Measurements from ENCODE around the gene AKT3.

Gene AKT3

GRCh38 chr1:243559575-243560162, 290.4 kb downstream of the AKT3 start:
- no peak overlapping the region for H3K27ac ChIP-seq
- intact Hi-C loops (cut with DNase I; ENCODE audit: low total_unique reads) = no loop called here
- DNase-seq = no peak
- no peaks in the 10 kb centered on the region for H3K9me3 ChIP-seq
- H3K4me3 ChIP-seq = no peak overlapping the region
- no peaks in the 10 kb centered on the region for H3K27me3 ChIP-seq
- peaks cover 23 to 25% (median 24%) of the 10 kb centered on the region in 3 donors for H3K36me3 ChIP-seq
- peaks cover 0 to 8% (median 0%) of the 10 kb centered on the region in 4 donors for H3K4me1 ChIP-seq
- TF ChIP-seq CTCF (IDR thresholded peaks at IDR 0.05) = no peak

GRCh38 chr1:243558576-243558975, 291.5 kb downstream of the AKT3 start:
- intact Hi-C loops (cut with DNase I; ENCODE audit: low total_unique reads) = no loop called here
- Histone ChIP-seq H3K36me3 (peaks cover 23 to 24% (median 24%) of the 10 kb centered on the region in 3 donors), H3K4me3 (no peak overlapping the region), H3K4me1 (peaks cover 0 to 8% (median 0%) of the 10 kb centered on the region in 4 donors), H3K27me3 (no peaks in the 10 kb centered on the region), H3K9me3 (no peaks in the 10 kb centered on the region), H3K27ac (no peak overlapping the region)
- no peak for TF ChIP-seq CTCF (IDR thresholded peaks at IDR 0.05)
- no peak for DNase-seq

- Histone ChIP-seq H3K27ac (no peak overlapping the region), H3K9me3 (no peaks in the 10 kb centered on the region), H3K27me3 (no peaks in the 10 kb centered on the region), H3K4me1 (peaks cover 0 to 8% (median 0%) of the 10 kb centered on the region in 4 donors), H3K36me3 (peaks cover 17 to 19% (median 17%) of the 10 kb centered on the region in 3 donors), H3K4me3 (no peak overlapping the region)
- DNase-seq = no peak
- intact Hi-C loops (cut with DNase I; ENCODE audit: low total_unique reads) = no loop called here
- no peak for TF ChIP-seq CTCF (IDR thresholded peaks at IDR 0.05)
These were observed 292.2 kb downstream of the AKT3 start for GRCh38 chr1:243557866-243558265.

- Histone ChIP-seq H3K4me1 (peaks cover 0 to 8% (median 0%) of the 10 kb centered on the region in 4 donors), H3K36me3 (peaks cover 5 to 7% (median 6%) of the 10 kb centered on the region in 3 donors), H3K9me3 (no peaks in the 10 kb centered on the region), H3K27ac (no peak overlapping the region), H3K27me3 (no peaks in the 10 kb centered on the region), H3K4me3 (no peak overlapping the region)
- no peak for DNase-seq
- intact Hi-C loops (cut with DNase I; ENCODE audit: low total_unique reads) = no loop called here
- no peak for TF ChIP-seq CTCF (IDR thresholded peaks at IDR 0.05)
These were observed 295.4 kb downstream of the AKT3 start for GRCh38 chr1:243554686-243555085.

GRCh38 chr1:243553090-243553489, 297.0 kb downstream of the AKT3 start:
- no peak overlapping the region for H3K4me3 ChIP-seq
- H3K27ac ChIP-seq = no peak overlapping the region
- H3K27me3 ChIP-seq = no peaks in the 10 kb centered on the region
- DNase-seq = no peak
- H3K4me1 ChIP-seq = peaks cover 0 to 2% (median 0%) of the 10 kb centered on the region in 4 donors
- H3K9me3 ChIP-seq = no peaks in the 10 kb centered on the region
- intact Hi-C loops (cut with DNase I; ENCODE audit: low total_unique reads) = no loop called here
- peaks cover 7 to 13% (median 12%) of the 10 kb centered on the region in 3 donors for H3K36me3 ChIP-seq
- no peak for TF ChIP-seq CTCF (IDR thresholded peaks at IDR 0.05)

Measured in tibial artery (tissue), 4 donors.